KMS-11 (cell line): ENCODE measurements around the gene NCKAP5.

ENCODE experiments used
- H2AFZ ChIP-seq: fragments of 200-600 bp; sonication (generic); 2 replicates; pipeline ENCODE4 v1.6.1; 2016; ENCODE audit warnings: antibody characterized with exemption, mixed run types, low read depth
- H3K27ac ChIP-seq: fragments of 200-600 bp; sonication (generic); 2 replicates; pipeline ENCODE4 v1.6.1; 2016; ENCODE audit warnings: mild to moderate bottlenecking, mixed run types
- H3K27me3 ChIP-seq: fragments of 200-600 bp; sonication (generic); 2 replicates; pipeline ENCODE4 v1.6.1; 2017; ENCODE audit warnings: mild to moderate bottlenecking, low read depth, mixed run types, moderate library complexity; ENCODE audit not compliant: insufficient read depth
- H3K36me3 ChIP-seq: fragments of 200-600 bp; sonication (generic); 2 replicates; pipeline ENCODE4 v1.6.1; 2017; ENCODE audit warnings: mild to moderate bottlenecking, mixed run types; ENCODE audit not compliant: insufficient read depth
- H3K4me1 ChIP-seq: fragments of 200-600 bp; sonication (generic); 2 replicates; pipeline ENCODE4 v1.6.1; 2016; ENCODE audit warnings: mild to moderate bottlenecking, low read depth, mixed run types; ENCODE audit not compliant: poor library complexity, severe bottlenecking
- H3K4me2 ChIP-seq: fragments of 200-600 bp; sonication (generic); 2 replicates; pipeline ENCODE4 v1.7.0; 2016; ENCODE audit warnings: mild to moderate bottlenecking, mixed run types
- H3K4me3 ChIP-seq: fragments of 200-600 bp; sonication (generic); IDR thresholded peaks from 2 replicates; pipeline ENCODE4 v1.6.1; 2017; ENCODE audit warnings: low read depth, low read length, mixed read lengths; ENCODE audit not compliant: insufficient read depth
- H3K79me2 ChIP-seq: fragments of 200-600 bp; sonication (generic); 2 replicates; pipeline ENCODE4 v1.6.1; 2016; ENCODE audit warnings: low read depth, mixed run types; ENCODE audit not compliant: insufficient read depth
- H3K9ac ChIP-seq: fragments of 200-600 bp; sonication (generic); 2 replicates; pipeline ENCODE4 v1.6.1; 2016; ENCODE audit warnings: mild to moderate bottlenecking, mixed run types
- H4K20me1 ChIP-seq: fragments of 200-600 bp; sonication (generic); 2 replicates; pipeline ENCODE4 v1.6.1; 2016; ENCODE audit warnings: mild to moderate bottlenecking, mixed run types; ENCODE audit not compliant: insufficient read depth
- TF ChIP-seq, protein P1 (sequence below): fragments of 200-600 bp; sonication (generic); conservative IDR thresholded peaks from 2 replicates; pipeline ENCODE4 v1.6.1; 2017; ENCODE audit warnings: low read depth, mild to moderate bottlenecking, antibody characterized with exemption, low read length, moderate library complexity, mixed read lengths

Gene NCKAP5

DNA sequence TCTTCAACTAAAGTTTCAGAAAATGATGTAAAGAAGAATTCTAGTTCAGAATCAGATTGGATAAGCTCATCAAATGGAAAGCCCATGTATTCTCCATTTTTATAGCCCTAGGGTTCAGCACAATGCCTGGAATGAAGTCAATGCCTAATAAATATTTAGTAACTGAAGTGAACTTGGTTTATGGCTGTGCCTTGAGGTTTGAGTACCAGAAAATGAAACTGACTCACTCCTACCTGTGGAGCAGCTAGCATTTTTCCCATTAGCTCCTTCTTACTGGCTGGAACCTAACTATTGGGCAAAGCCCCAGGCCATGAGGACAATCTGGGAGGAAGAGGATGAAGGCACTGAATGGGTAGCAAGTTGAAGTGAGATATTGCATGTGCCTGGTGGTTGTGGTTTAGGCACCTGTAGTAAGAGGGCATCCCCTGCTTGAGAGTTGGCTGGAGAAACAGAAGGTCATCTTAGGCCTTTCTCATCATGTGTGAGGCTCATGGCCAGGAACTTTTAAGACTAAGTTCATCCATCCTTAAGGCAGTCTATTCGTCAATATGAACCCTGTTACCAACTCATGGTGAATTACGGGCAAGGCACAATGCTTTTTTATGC lies 813.3 kb downstream of the NCKAP5 start:
- no peak overlapping the region for H3K27ac ChIP-seq
- H3K9ac ChIP-seq, result no peak overlapping the region
- no peak overlapping the region for H3K4me3 ChIP-seq
- H4K20me1 ChIP-seq, result no peaks in the 10 kb centered on the region
- H3K4me2 ChIP-seq, result no peak overlapping the region
- no peaks in the 10 kb centered on the region for H3K79me2 ChIP-seq
- H3K36me3 ChIP-seq, result no peaks in the 10 kb centered on the region
- H3K27me3 ChIP-seq, result no peaks in the 10 kb centered on the region
- TF ChIP-seq, protein P1, sequence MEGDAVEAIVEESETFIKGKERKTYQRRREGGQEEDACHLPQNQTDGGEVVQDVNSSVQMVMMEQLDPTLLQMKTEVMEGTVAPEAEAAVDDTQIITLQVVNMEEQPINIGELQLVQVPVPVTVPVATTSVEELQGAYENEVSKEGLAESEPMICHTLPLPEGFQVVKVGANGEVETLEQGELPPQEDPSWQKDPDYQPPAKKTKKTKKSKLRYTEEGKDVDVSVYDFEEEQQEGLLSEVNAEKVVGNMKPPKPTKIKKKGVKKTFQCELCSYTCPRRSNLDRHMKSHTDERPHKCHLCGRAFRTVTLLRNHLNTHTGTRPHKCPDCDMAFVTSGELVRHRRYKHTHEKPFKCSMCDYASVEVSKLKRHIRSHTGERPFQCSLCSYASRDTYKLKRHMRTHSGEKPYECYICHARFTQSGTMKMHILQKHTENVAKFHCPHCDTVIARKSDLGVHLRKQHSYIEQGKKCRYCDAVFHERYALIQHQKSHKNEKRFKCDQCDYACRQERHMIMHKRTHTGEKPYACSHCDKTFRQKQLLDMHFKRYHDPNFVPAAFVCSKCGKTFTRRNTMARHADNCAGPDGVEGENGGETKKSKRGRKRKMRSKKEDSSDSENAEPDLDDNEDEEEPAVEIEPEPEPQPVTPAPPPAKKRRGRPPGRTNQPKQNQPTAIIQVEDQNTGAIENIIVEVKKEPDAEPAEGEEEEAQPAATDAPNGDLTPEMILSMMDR, result no peak
- no peak overlapping the region for H2AFZ ChIP-seq
- no peaks in the 10 kb centered on the region for H3K4me1 ChIP-seq

DNA sequence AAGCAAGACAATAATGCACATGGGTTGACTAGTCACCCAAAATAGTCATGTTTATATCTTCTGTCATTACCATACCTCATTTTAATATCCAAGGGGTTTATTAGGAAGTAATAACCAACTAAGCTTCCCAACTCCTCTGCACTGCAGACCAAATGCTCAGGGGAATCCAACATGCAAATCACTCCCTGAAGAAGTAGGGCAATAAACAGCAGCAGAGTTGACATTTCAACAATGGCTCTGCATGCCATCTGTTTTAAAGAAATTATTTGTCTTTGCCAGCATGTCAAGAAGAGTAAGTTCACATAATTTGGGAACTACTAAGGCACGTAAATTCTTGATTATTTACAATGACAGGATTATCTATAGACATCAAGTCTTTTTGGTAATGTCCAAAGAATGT lies 813.9 kb downstream of the NCKAP5 start:
- no peak overlapping the region for H3K9ac ChIP-seq
- no peak overlapping the region for H2AFZ ChIP-seq
- TF ChIP-seq, protein P1, result no peak
- H3K27ac ChIP-seq, result no peak overlapping the region
- H3K4me1 ChIP-seq, result no peaks in the 10 kb centered on the region
- no peaks in the 10 kb centered on the region for H3K36me3 ChIP-seq
- no peaks in the 10 kb centered on the region for H3K27me3 ChIP-seq
- H3K79me2 ChIP-seq, result no peaks in the 10 kb centered on the region
- no peak overlapping the region for H3K4me3 ChIP-seq
- H4K20me1 ChIP-seq, result no peaks in the 10 kb centered on the region
- H3K4me2 ChIP-seq, result no peak overlapping the region

DNA sequence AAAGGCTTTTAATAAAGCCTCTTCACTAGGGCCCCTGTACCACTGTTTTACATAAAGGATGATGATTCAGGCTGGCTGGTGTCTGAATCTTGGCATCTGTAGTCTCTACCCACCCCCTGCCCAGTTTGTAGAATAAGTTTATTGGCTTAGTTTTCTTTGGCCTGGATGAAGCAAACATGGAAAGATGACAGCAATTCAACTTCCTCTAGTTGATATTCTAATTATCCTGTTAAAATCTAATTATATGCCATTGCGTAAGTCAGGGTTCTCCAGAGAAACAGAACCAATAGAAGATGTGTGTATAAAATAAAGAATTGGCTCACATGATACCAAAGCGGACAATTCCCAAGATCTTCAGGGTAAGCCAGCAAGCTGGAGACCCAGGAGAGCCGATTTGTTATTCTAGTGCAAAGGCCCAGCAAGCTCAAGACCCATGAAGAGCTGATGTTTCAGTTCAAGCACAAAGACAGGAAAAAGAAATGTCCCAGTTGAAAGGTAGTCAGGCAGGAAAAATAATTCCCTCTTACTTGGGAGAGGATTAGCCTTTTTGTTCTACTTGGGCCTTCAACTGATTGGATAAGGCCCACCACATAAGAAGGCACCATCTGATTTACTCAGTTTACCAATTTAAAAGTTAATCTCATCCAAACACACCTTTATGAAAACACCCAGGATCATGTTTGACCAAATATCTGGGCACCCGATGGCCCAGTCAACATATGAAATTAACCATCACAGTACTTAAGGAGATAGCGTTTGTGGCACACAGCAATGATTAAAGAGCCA lies 815.6 kb downstream of the NCKAP5 start:
- Histone ChIP-seq H3K79me2 (no peaks in the 10 kb centered on the region), H3K9ac (no peak overlapping the region), H3K4me3 (no peak overlapping the region), H3K36me3 (no peaks in the 10 kb centered on the region), H3K27ac (no peak overlapping the region), H3K4me1 (no peaks in the 10 kb centered on the region), H3K27me3 (no peaks in the 10 kb centered on the region), H4K20me1 (no peaks in the 10 kb centered on the region), H2AFZ (no peak overlapping the region), H3K4me2 (no peak overlapping the region)
- TF ChIP-seq, protein P1, result no peak

DNA sequence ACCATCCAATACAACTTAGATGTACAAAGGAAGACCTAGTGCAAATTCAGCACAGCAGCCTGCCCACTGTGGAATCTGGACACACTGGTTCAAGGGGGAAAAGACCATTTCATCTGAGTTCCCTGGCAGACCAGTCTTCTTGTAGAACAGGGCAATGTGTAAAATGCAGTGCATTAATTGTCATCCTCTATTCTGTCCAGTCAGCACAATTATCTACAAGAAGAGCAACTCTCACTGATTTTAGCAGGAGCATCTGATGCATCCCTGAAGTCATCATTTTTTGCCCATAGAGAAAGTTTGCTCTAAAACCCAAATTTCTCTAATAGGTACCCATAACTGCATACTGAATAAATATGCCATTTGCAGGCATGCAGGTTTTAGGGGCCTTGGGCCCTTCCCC lies 816.4 kb downstream of the NCKAP5 start:
- H3K4me2 ChIP-seq, result no peak overlapping the region
- H3K4me3 ChIP-seq, result no peak overlapping the region
- no peaks in the 10 kb centered on the region for H3K79me2 ChIP-seq
- no peaks in the 10 kb centered on the region for H3K36me3 ChIP-seq
- no peaks in the 10 kb centered on the region for H3K4me1 ChIP-seq
- no peak overlapping the region for H3K9ac ChIP-seq
- H4K20me1 ChIP-seq, result no peaks in the 10 kb centered on the region
- TF ChIP-seq, protein P1, result no peak
- H3K27me3 ChIP-seq, result no peaks in the 10 kb centered on the region
- H2AFZ ChIP-seq, result no peak overlapping the region
- H3K27ac ChIP-seq, result no peak overlapping the region
